Heart left ventricle (tissue), 16 donors: Measurements from ENCODE around the gene DPPA3. TPM values are rescaled to one million over a fixed set of nuclear protein-coding genes. Genes with fewer than 3 reads are reported as not detected.
A peak's percentile ranks its signal among the peaks of the same experiment; 100 is the strongest.

Source experiments
- ATAC-seq, 4 donors: fragments of 200-7000 bp; cut with Tn5 transposase; one replicate each; pipeline ENCODE4 v1.9.1; 2020 to 2022; ENCODE audit warnings: moderate library complexity in 4 of 4, mild to moderate bottlenecking in 3 of 4, moderate number of reproducible peaks in 1 of 4
- DNase-seq, 5 donors: peaks; one replicate each; pipeline ENCODE4 v3.0.0-alpha.2; 2020
- H3K27ac ChIP-seq, 12 donors: fragments of 200-600 bp; sonication (generic) in 4 of 12; one replicate each; pipeline versions ENCODE4 v1.5.0 to v1.8.0; 2016 to 2022; ENCODE audit warnings: mild to moderate bottlenecking in 2 of 12
- H3K27me3 ChIP-seq, 9 donors: fragments of 200-600 bp; sonication (generic) in 2 of 9; one replicate each; pipeline versions ENCODE4 v1.5.1 to v1.8.0; 2016 to 2022; ENCODE audit warnings: mild to moderate bottlenecking in 3 of 9
- H3K36me3 ChIP-seq, 9 donors: fragments of 200-600 bp; sonication (generic) in 2 of 9; one replicate each; pipeline versions ENCODE4 v1.5.0 to v1.8.0; 2018 to 2022; ENCODE audit warnings: mild to moderate bottlenecking in 2 of 9
- H3K4me1 ChIP-seq, 12 donors: fragments of 200-600 bp; sonication (generic) in 4 of 12; one replicate each; pipeline versions ENCODE4 v1.5.0 to v1.8.0; 2016 to 2022; ENCODE audit warnings: mild to moderate bottlenecking in 3 of 12
- H3K4me3 ChIP-seq, 12 donors: fragments of 200-600 bp; sonication (generic) in 4 of 12; one replicate each; pipeline versions ENCODE4 v1.5.0 to v1.8.0; 2017 to 2022; ENCODE audit warnings: mild to moderate bottlenecking in 9 of 12, moderate library complexity in 4 of 12
- H3K9me3 ChIP-seq, 12 donors: fragments of 200-600 bp; sonication (generic) in 4 of 12; one replicate each; pipeline versions ENCODE4 v1.5.0 to v1.8.0; 2016 to 2022; ENCODE audit warnings: mild to moderate bottlenecking in 1 of 12
- POLR2A ChIP-seq, 2 donors: fragments of 450-650 bp; IDR thresholded peaks; one replicate each; pipeline ENCODE4 v1.6.1; 2017; ENCODE audit warnings: antibody characterized with exemption in 2 of 2, mild to moderate bottlenecking in 2 of 2, moderate library complexity in 2 of 2
- WGBS, 4 donors: extraction: QIAGEN DNeasy Blood & Tissue Kit in 2 of 4; methylation state at CpG; one replicate each; pipeline versions ENCODE4 v1.1.5 to v1.1.7; 2013 to 2018; 5-methylcytosine and 5-hydroxymethylcytosine counted together
- intact Hi-C, 10 donors: fragments of 100-400 bp; cut with DNase I; formaldehyde crosslinking; loops; one replicate each; pipeline versions ENCODE4 v1.11.1 to v1.14.2; 2022
- long read RNA-seq, 3 donors: library from polyadenylated mRNA; unstranded; transcript quantifications; one replicate each; pipeline ENCODE4 v2.0.0, GENCODE V29; 2020 to 2021
- polyA plus RNA-seq, 2 donors: library from polyadenylated mRNA; stranded (reverse); fragments of 200-250 nt; gene quantifications; one replicate each; pipeline ENCODE4 v1.2.3, GENCODE V29; 2013
- total RNA-seq, 9 donors: library from RNA; depleted of rRNA in 2 of 9; stranded (reverse); fragments of >200 nt in 2 of 9; fragmentation: NEBNext Ultra II Directional in 3 of 9; extraction: Animal tissue kit (Norgen Biotek cat#: 25700) in 3 of 9; gene quantifications; one replicate each; pipeline versions ENCODE4 v1.1.0 to v1.2.4, GENCODE V29; 2016 to 2023
- TF ChIP-seq, protein P1 (sequence below), 12 donors: fragments of 200-600 bp; sonication (generic) in 4 of 12; IDR thresholded peaks; one replicate each; pipeline versions ENCODE4 v1.5.0 to v1.8.0; 2018 to 2022; ENCODE audit warnings: antibody characterized with exemption in 12 of 12, mild to moderate bottlenecking in 5 of 12
- donor health status: ischemic (EF 13 %, LVEDD 7.1; RV severe dilation, severe dysfunction).
- donor health status: healthy with polysubstance abuse.
- donor health status: DM: no; HTN: yes; CAD: no.
- donor health status: DM: no; HTN: no; CAD: no.
- donor health status: ischemic (EF 25% LVEDD 6.9; RV normal size, moderate dysfunction).
- donor health status: ischemic (EF 25% LVEDD 5.7; RV mildly dilated, moderate dysfunction).
- donor health status: healthy.
- donor health status: DM: yes; HTN: yes; CAD: no.
- donor health status: ischemic (EF 35%, LVEDD 5.7; RV mildly dilated, moderate dysfunction).
- donor health status: nonischemic (EF 11% LVEDD 7.7; RV severe dilation, severe dysfunction).
- donor health status: DM: yes; HTN: yes; CAD: no.
- donor health status: PGD.
- donor health status: ischemic (EF 29% LVEDD 5.4; RV normal size, mild dysfunction).
- donor health status: nonischemic (EF 23%, LVEDD 6.1; RV moderate dilation, normal function).

The DPPA3 gene
- total RNA-seq = not detected
- polyA plus RNA-seq = not detected
- long read RNA-seq, donor 1 = 0 reads
- long read RNA-seq, donor 2 = 0 reads
- long read RNA-seq, donor 3 = 0 reads

DNA sequence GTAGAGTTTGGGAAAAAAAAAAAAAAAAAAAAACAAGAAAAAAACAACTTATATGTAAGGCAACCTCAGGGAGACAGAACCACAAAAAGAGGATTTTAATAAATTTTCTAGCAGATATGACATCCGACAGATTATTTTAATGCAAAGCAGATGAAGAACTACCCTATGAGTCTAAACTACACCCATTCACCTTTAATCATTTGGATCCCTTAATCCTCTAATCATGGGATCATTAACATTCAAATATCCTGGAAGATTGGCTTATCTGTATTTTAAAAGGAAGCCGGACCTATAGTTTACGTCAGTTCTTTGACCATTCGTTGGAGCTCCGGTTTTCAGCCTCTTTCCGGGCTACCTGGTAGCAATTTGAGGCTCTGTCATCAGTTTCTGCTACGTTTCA lies at the start of gene DPPA3:
Gene DPPA3 (plus strand): TSS at position 301 of the 400 bp plus-strand sequence. CDS start 138 bp downstream, outside the sequence.
- ATAC-seq (no peak), DNase-seq (no peak)
- 57 to 71% (median 63%) methylated on average over 7 of the region's 7 CpGs for WGBS, 4 donors
- no peak within 1 kb of the TSS for H3K27ac ChIP-seq
- no peaks in the 10 kb centered on the region for H3K4me1 ChIP-seq
- intact Hi-C loops = no loop called here
- no peaks in the 10 kb centered on the region for H3K36me3 ChIP-seq
- TF ChIP-seq, protein P1, sequence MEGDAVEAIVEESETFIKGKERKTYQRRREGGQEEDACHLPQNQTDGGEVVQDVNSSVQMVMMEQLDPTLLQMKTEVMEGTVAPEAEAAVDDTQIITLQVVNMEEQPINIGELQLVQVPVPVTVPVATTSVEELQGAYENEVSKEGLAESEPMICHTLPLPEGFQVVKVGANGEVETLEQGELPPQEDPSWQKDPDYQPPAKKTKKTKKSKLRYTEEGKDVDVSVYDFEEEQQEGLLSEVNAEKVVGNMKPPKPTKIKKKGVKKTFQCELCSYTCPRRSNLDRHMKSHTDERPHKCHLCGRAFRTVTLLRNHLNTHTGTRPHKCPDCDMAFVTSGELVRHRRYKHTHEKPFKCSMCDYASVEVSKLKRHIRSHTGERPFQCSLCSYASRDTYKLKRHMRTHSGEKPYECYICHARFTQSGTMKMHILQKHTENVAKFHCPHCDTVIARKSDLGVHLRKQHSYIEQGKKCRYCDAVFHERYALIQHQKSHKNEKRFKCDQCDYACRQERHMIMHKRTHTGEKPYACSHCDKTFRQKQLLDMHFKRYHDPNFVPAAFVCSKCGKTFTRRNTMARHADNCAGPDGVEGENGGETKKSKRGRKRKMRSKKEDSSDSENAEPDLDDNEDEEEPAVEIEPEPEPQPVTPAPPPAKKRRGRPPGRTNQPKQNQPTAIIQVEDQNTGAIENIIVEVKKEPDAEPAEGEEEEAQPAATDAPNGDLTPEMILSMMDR (IDR thresholded peaks at IDR 0.05) = no peak
- no peak for TF ChIP-seq POLR2A (IDR thresholded peaks at IDR 0.05)
- no peak within 1 kb of the TSS for H3K4me3 ChIP-seq
- H3K27me3 ChIP-seq = peaks cover 0 to 3% (median 0%) of the 10 kb centered on the region in 9 donors
- H3K9me3 ChIP-seq = no peaks in the 10 kb centered on the region

DNA sequence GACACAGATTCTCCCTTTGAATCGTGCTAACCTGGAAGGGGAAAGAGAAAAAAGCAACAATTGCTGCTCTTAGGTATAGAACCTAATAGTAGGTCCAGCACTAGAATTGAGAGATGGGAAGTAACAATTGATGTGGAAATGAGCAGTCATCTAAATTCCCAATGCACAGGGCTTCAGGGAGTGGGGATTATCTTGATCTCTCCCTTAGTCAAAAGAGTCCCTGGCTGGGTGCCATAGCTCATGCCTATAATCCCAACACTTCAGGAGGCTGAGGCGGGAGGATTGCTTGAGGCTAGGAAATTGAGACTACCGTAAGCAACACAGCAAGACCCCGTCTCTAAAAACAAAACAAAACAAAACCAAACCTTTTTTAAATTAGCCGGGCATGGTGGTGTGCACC lies 49.5 kb upstream of the DPPA3 start:
- Histone ChIP-seq H3K36me3 (no peaks in the 10 kb centered on the region), H3K4me1 (no peaks in the 10 kb centered on the region), H3K4me3 (no peak overlapping the region), H3K27ac (no peak overlapping the region), H3K9me3 (no peaks in the 10 kb centered on the region), H3K27me3 (no peaks in the 10 kb centered on the region)
- 67 to 92% (median 82%) methylated on average over 5 of the region's 5 CpGs for WGBS, 4 donors
- no peak for TF ChIP-seq POLR2A (IDR thresholded peaks at IDR 0.05)
- TF ChIP-seq, protein P1 (IDR thresholded peaks at IDR 0.05) = no peak
- ATAC-seq = no peak
- no peak for DNase-seq
- intact Hi-C loops = no loop called here

DNA sequence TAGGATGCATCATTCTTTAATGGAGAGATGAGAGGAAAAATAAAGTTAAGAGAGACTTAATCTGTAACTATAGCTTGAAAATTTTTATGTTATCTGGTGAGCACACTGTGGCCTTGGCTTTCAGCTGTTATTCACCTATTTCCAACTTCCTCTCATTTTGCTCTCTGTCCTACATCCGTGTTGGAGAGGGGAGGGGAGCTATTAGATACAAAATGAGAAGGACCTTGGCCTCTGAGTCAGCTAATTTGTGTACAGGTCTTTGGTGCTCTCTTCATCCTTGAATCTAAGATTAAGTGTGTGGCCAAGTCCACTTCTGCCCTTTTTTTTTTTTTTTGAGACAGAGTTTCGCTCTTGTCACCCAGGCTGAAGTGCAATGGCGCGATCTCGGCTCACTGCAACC lies 44.6 kb upstream of the DPPA3 start:
- DNase-seq (no peak), ATAC-seq (no peak)
- Histone ChIP-seq H3K9me3 (no peaks in the 10 kb centered on the region), H3K4me1 (no peaks in the 10 kb centered on the region), H3K4me3 (no peak overlapping the region), H3K36me3 (no peaks in the 10 kb centered on the region), H3K27me3 (no peaks in the 10 kb centered on the region), H3K27ac (no peak overlapping the region)
- intact Hi-C loops = no loop called here
- 83 to 95% (median 89%) methylated on average over 5 of the region's 5 CpGs for WGBS, 4 donors
- TF ChIP-seq, protein P1 (IDR thresholded peaks at IDR 0.05) = no peak
- no peak for TF ChIP-seq POLR2A (IDR thresholded peaks at IDR 0.05)

DNA sequence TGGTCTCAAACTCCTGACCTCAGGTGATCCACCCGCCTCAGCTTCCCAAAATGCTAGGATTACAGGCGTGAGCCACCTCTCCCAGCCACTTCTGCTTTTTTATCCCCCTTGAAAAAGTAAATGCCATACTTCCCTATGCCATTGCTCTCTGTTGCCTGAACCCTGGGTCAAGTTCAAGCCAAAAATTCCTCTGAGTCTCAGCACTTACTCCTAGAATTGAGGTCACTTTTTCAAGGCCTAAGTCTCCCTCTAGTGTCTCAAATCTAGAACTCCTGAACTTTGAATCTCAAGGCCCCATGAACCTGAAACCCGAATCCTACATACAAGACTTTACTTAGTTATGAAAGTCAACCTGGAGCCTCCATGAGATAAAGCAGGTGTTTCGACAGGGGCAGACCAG lies 44.1 kb upstream of the DPPA3 start:
- intact Hi-C loops = no loop called here
- Histone ChIP-seq H3K27me3 (no peaks in the 10 kb centered on the region), H3K27ac (no peak overlapping the region), H3K4me1 (no peaks in the 10 kb centered on the region), H3K4me3 (no peak overlapping the region), H3K9me3 (no peaks in the 10 kb centered on the region), H3K36me3 (no peaks in the 10 kb centered on the region)
- DNase-seq = no peak
- TF ChIP-seq, protein P1 (IDR thresholded peaks at IDR 0.05) = peak in 1 of 12 donors; percentile 5
- TF ChIP-seq POLR2A (IDR thresholded peaks at IDR 0.05) = no peak
- no peak for ATAC-seq
- WGBS, 4 donors = 71 to 81% (median 76%) methylated on average over 4 of the region's 4 CpGs
